GM10266 (cell line): ENCODE measurements around the gene CFDP1.

ENCODE experiments used
- DNase-seq: peaks from one replicate; pipeline ENCODE4 v3.0.0; 2012; ENCODE audit errors: extremely low spot score
- CTCF ChIP-seq: IDR thresholded peaks from 2 replicates; pipeline ENCODE4 v1.5.1; 2012; ENCODE audit warnings: mild to moderate bottlenecking, low read depth; ENCODE audit not compliant: control insufficient read depth, insufficient read depth; ENCODE audit errors: missing control alignments

CFDP1 gene

GRCh38 chr16:75308011-75308410 is 125.3 kb downstream of the CFDP1 start:
- no peak for DNase-seq
- no peak for TF ChIP-seq CTCF

- DNase-seq: no peak
- TF ChIP-seq CTCF: no peak
These were observed 125.8 kb downstream of the CFDP1 start for GRCh38 chr16:75307506-75307905.

GRCh38 chr16:75306099-75306762 is 127.1 kb downstream of the CFDP1 start:
- no peak for DNase-seq

GRCh38 chr16:75305364-75306098 is 127.8 kb downstream of the CFDP1 start:
- DNase-seq: peak; percentile 34
- no peak for TF ChIP-seq CTCF

More at GRCh38 chr16:75306099-75306762, 127.1 kb downstream of the CFDP1 start:
- TF ChIP-seq CTCF: no peak

GRCh38 chr16:75304521-75305363 is 128.6 kb downstream of the CFDP1 start:
- DNase-seq: no peak
- TF ChIP-seq CTCF: no peak

GRCh38 chr16:75301804-75302203 is 131.5 kb downstream of the CFDP1 start:
- TF ChIP-seq CTCF: no peak
- DNase-seq: no peak
